Endothelial cell (in vitro differentiated cells): ENCODE results near the gene SLC25A46. TPM values are rescaled to one million over a fixed set of nuclear protein-coding genes. Genes with fewer than 3 reads are reported as not detected.
"Not testable (repeated sequence)": the region's sequence is repeated elsewhere in the genome, so short reads cannot be mapped to it uniquely, and the experiment has no call there.

Source experiments
- DNase-seq: peaks from one replicate; pipeline ENCODE4 v3.0.0; 2021; ENCODE audit warnings: low spot score
- H3K27ac Mint-ChIP-seq: one replicate; pipeline ENCODE4 v1.8.0; 2021; ENCODE audit warnings: mixed read lengths, inconsistent platforms; ENCODE audit not compliant: unreplicated experiment
- H3K27me3 Mint-ChIP-seq: one replicate; pipeline ENCODE4 v1.8.0; 2021; ENCODE audit warnings: mild to moderate bottlenecking, moderate library complexity, mixed read lengths, inconsistent platforms; ENCODE audit not compliant: unreplicated experiment
- H3K36me3 Mint-ChIP-seq: one replicate; pipeline ENCODE4 v1.8.0; 2021; ENCODE audit warnings: mild to moderate bottlenecking, low read depth, mixed read lengths, inconsistent platforms; ENCODE audit not compliant: unreplicated experiment
- H3K4me1 Mint-ChIP-seq: one replicate; pipeline ENCODE4 v1.8.0; 2021; ENCODE audit warnings: mild to moderate bottlenecking, mixed read lengths, inconsistent platforms; ENCODE audit not compliant: unreplicated experiment
- H3K4me3 Mint-ChIP-seq: one replicate; pipeline ENCODE4 v1.8.0; 2021; ENCODE audit warnings: mild to moderate bottlenecking, mixed read lengths, inconsistent platforms; ENCODE audit not compliant: unreplicated experiment
- H3K9me3 Mint-ChIP-seq: one replicate; pipeline ENCODE4 v1.8.0; 2021; ENCODE audit warnings: mixed read lengths, inconsistent platforms; ENCODE audit not compliant: unreplicated experiment
- total RNA-seq: library from RNA; stranded (reverse); fragmentation: NEBNext Ultra II Directional; extraction: Animal tissue kit (Norgen Biotek cat#: 25700); gene quantifications from one replicate; pipeline ENCODE4 v1.2.1, GENCODE V29; 2021; ENCODE audit not compliant: unreplicated experiment
- TF ChIP-seq, protein P1 (sequence below): fragments of 200-600 bp; sonication (generic); IDR thresholded peaks from one replicate; pipeline ENCODE4 v1.5.0; 2021; ENCODE audit warnings: antibody characterized with exemption; ENCODE audit not compliant: unreplicated experiment

Gene SLC25A46
- total RNA-seq, 1 donor from 2014 or later: 31.6 TPM

DNA sequence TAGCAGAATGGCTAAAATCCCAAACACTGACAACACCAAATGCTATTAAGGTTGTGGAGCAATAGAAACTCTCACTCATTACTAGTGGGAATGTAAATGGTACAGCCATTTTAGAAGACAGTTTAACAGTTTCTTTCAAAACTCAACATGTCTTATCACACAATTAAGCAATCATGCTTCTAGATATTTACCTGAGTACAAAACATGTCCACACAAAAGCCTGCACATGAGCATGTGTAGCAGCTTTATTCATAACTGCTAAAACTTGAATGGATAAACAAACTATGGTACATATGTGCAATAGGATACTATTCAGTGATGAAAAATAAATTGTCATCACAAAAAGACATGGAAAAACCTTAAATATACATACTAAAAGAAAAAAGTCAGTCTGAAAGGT lies 31.5 kb downstream of the SLC25A46 start:
- Mint-ChIP-seq H3K36me3 (no peaks in the 10 kb centered on the region), H3K27ac (no peak overlapping the region), H3K27me3 (peaks cover 1% of the 10 kb centered on the region), H3K4me1 (no peaks in the 10 kb centered on the region), H3K9me3 (no peaks in the 10 kb centered on the region), H3K4me3 (no peak overlapping the region)
- TF ChIP-seq, protein P1, sequence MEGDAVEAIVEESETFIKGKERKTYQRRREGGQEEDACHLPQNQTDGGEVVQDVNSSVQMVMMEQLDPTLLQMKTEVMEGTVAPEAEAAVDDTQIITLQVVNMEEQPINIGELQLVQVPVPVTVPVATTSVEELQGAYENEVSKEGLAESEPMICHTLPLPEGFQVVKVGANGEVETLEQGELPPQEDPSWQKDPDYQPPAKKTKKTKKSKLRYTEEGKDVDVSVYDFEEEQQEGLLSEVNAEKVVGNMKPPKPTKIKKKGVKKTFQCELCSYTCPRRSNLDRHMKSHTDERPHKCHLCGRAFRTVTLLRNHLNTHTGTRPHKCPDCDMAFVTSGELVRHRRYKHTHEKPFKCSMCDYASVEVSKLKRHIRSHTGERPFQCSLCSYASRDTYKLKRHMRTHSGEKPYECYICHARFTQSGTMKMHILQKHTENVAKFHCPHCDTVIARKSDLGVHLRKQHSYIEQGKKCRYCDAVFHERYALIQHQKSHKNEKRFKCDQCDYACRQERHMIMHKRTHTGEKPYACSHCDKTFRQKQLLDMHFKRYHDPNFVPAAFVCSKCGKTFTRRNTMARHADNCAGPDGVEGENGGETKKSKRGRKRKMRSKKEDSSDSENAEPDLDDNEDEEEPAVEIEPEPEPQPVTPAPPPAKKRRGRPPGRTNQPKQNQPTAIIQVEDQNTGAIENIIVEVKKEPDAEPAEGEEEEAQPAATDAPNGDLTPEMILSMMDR: no peak
- no peak for DNase-seq

DNA sequence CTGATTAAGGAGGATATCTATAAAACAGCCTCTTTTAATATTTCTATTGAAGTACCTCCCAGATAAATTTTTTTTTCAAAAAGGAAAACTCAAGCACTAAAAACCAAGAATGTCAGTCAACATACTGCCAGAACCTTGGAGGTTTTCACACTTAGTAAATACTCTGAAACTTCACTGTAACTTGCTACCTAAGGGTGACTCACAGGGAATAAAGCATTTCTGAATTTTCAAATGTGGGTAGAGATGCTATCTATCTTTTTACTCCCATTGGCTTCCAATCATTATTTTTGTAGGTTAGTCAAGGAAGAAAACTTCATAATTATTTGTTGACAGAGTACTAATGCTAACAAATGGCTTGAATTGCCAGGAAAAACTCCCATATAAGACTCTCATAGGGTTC lies 46.1 kb downstream of the SLC25A46 start:
- Mint-ChIP-seq H3K27ac (no peak overlapping the region), H3K36me3 (no peaks in the 10 kb centered on the region)
- no peak for DNase-seq

DNA sequence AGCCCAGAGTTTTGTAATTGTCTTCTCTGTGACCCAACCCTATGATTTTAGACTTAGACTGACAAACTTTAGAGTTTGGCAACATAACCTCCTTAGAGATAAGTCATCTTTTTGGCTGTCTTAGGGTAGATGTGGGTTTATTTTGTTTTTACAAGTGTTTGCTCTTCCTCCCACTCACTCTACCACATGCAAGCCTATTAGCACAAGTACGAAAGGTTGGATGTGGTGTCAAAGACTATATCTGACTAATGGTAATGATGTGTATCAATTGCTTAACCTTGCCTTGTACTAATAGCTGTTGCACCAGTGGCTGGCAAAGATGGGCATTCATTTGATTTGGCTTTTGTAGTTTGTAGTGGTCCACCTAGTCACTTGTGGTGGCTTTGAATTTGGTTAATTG lies 46.5 kb downstream of the SLC25A46 start:
- TF ChIP-seq, protein P1: no peak
- no peaks in the 10 kb centered on the region for H3K9me3 Mint-ChIP-seq
- no peak overlapping the region for H3K4me3 Mint-ChIP-seq
- no peaks in the 10 kb centered on the region for H3K36me3 Mint-ChIP-seq
- H3K27ac Mint-ChIP-seq: no peak overlapping the region
- DNase-seq: no peak
- H3K4me1 Mint-ChIP-seq: no peaks in the 10 kb centered on the region
- no peaks in the 10 kb centered on the region for H3K27me3 Mint-ChIP-seq

More for the DNA sequence above, 46.1 kb downstream of the SLC25A46 start:
- Mint-ChIP-seq H3K27me3 (no peaks in the 10 kb centered on the region), H3K9me3 (no peaks in the 10 kb centered on the region), H3K4me1 (no peaks in the 10 kb centered on the region), H3K4me3 (no peak overlapping the region)
- TF ChIP-seq, protein P1: no peak

DNA sequence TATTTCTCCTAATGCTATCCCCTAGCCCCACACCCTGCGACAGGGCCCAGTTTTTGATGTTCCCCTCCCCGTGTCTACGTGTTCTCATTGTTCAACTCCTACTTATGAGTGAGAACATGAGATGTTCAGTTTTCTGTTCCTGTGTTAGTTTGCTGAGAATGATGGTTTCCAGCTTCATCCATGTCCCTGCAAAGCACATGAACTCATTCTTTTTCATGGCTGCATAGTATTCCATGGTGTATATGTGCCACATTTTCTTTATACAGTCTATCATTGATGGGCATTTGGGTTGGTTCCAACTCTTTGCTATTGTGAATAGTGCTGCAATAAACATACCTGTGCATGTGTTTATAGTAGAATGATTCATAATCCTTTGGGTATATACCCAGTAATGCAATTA lies 49.2 kb downstream of the SLC25A46 start:
- H3K27me3 Mint-ChIP-seq, H3K4me3 Mint-ChIP-seq, H3K4me1 Mint-ChIP-seq, DNase-seq, H3K36me3 Mint-ChIP-seq, H3K27ac Mint-ChIP-seq, H3K9me3 Mint-ChIP-seq: not testable (repeated sequence)

DNA sequence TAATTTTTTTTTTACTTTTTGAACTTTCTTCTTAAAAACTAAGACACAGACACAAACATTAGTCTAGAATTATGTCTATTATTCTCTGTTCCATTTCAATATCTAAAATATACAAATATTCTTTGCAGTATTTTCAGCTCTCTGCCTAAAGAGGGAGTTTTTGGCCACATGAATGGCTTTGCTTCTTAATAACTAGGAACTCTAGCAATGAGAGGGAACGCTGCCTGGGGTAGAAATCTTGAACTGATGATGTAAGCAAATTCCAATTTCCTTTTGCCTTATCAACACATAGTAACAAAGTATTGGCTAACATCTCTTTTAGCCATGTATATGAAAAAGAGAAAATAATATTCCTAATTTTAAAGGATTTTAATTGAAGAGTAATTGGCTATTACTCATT lies 51.9 kb downstream of the SLC25A46 start:
- H3K4me3 Mint-ChIP-seq: no peak overlapping the region
- DNase-seq: no peak
- H3K27me3 Mint-ChIP-seq: no peaks in the 10 kb centered on the region
- no peaks in the 10 kb centered on the region for H3K36me3 Mint-ChIP-seq
- no peaks in the 10 kb centered on the region for H3K4me1 Mint-ChIP-seq
- no peaks in the 10 kb centered on the region for H3K9me3 Mint-ChIP-seq
- TF ChIP-seq, protein P1: no peak
- no peak overlapping the region for H3K27ac Mint-ChIP-seq

DNA sequence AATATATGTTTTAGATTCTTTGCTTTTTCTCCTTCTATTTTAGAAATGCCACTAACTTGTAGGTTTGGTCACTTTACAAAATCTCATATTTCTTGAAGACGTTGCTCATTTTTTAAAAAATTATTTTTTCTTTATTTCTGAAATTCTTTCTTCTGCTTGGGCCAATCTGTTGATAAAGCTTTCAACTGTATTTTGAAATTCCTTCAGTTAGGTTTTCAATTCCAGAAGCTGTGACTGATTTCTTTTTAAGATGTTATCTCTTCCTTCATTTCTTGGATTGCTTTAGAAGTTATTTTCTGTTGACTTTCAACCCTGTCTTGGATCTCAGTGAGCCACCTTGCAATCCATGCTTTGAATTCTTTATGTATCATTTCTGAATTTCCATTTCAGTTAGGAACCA lies 64.2 kb downstream of the SLC25A46 start:
- TF ChIP-seq, protein P1: no peak
- Mint-ChIP-seq H3K4me1 (no peaks in the 10 kb centered on the region), H3K36me3 (peaks cover 5% of the 10 kb centered on the region), H3K4me3 (no peak overlapping the region), H3K27ac (no peak overlapping the region), H3K27me3 (no peaks in the 10 kb centered on the region), H3K9me3 (peaks cover 15% of the 10 kb centered on the region)
- no peak for DNase-seq
